NCI-H1694 (cell line): ENCODE results near the gene TMEM150C.

ENCODE experiments used
- DNase-seq: peaks from one replicate; lab custom pipeline; 2025; lab: John Stamatoyannopoulos, UW

Gene TMEM150C

DNA sequence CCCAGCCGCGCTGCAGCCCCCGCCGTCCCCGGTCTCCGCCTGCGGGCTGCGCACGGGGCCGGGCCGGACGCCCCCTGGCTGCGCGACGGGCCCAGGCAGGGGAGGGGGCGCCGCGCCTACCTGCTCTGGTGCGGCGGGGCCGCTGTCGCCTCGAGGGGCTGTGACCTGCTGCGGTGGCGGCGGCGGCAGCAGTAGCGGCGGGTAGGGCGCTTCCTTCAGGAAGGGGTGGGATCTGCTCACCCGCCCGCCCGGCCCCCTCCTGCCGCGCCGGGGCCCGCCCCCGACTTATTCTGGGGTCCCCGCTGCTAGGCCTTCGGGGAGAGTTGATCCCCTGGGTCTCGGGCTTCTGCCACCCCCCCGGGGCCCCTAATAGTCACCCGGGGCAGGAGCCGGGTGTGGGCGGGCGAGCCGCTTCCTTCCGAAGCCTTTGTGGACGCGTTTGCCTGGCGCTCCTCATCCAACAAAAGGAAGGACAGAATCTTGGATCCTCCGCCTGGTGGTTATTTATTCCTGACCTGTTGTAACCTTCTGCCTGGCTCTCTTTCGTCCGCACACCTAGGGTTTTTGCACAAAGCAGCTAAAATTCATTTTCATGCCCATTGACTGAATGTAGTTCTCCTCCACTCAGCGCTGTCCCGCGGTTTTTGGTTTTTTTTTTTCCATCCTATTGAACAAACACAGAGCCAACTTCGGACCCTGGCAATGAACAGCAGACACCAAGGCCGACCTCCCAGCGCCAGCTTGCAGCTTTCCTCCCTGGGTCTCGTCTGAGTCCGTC lies at the start of gene TMEM150C:
TMEM150C (minus strand) TSS at position 203 of the 778 bp plus-strand sequence. CDS start 57,331 bp downstream, outside the sequence.
- DNase-seq: no peak

- DNase-seq: no peak
Observed at GRCh38 chr4:82611527-82611926, 49.7 kb upstream of the TMEM150C start.

DNA sequence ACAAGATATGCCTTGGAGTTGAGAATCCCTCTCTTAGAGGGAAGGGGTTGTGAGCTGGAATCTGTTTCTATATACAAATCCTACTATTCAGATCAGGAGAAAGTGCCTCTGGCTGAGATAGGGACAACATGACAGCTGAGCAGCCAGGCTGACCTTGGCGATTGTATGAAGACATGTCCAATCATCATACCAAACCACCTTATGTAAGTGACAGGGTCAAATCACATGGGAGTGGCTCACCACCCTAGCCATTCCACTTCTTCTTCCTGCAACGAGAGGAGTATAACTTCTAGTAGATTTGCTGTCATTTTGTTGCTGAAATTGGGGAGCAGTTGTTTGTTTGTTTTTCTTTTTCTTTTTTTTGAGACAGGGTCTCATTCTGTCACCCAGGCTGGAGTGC lies 48.3 kb upstream of the TMEM150C start:
- DNase-seq: no peak

DNA sequence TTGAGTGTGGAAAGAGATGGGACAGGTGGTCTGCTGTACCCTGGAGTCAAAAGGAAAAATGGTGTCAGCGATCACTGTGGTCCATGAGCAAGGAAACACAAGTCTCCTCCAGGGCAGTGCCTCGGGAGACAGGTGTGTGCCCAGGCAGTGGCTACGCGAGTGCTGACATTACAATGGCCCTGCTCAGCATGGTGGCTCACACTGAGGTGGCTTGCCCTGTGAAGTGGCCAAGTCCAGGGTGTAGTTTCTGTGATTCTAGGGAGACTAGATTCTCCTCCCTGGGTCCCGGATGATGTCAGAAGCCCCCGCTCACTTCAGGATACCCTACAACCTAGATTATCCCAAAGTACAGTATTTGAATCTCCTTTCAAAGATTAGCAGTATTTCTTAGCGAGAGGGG lies 44.8 kb upstream of the TMEM150C start:
- no peak for DNase-seq

DNA sequence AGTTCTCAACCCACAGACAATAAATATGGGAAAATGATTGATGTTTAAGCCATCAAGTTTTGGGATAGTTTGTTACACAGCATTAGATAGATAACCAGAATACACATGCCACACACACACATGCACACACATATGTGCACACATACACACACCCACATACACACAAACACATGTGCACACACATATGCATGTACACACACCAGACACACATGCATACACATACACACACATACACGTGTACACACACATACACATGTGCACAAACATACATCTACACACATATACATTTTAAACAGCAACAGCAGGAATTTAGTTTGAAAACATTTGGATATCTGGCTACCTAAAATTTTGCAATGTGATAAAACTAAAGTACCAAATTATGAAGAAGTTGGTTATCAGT lies 42.7 kb upstream of the TMEM150C start:
- DNase-seq: no peak

GRCh38 chr4:82601242-82602015 lies 39.6 kb upstream of the TMEM150C start:
- DNase-seq: no peak

DNA sequence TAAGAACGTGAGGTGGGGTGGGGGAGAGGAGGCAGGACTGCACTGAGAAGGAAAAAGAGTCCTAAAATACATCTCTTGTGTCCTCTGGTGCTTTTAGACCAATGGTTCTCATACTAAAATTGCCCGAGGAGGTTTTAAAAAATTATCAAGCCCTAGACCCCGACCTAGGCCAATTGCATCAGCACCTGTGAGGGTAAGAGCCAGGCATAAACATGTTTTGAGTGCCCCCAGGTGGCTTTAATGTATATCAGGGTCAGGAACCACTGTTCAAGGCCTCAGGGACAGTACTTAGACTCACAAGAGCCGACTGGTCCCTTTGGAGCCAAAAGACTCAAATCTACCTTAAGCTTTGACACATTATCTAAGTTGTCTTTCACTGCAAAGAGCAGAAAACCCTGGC lies 37.5 kb upstream of the TMEM150C start:
- DNase-seq: no peak

DNA sequence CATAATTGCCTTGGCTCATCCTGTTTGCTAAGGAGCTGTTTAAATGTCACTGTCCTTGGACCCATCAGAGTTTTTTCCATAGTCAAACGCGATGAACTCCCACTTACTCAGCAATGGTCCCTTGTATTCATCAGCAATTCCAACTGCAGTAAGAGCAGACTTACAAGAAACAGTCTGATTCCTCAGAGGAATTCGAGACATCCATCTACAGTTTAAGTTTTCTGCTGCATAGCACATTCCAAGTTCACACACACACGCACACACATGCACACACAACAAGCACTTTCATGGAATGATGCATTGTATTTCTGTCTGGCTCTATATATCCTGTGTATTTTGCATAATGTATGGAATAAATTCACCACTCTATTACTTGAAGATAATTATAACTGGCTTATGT lies 32.7 kb upstream of the TMEM150C start:
- DNase-seq: no peak

GRCh38 chr4:82593411-82593810 lies 31.6 kb upstream of the TMEM150C start:
- no peak for DNase-seq

- no peak for DNase-seq
Observed at GRCh38 chr4:82592639-82593038, 30.9 kb upstream of the TMEM150C start.

- DNase-seq: no peak
Observed at GRCh38 chr4:82591592-82591991, 29.8 kb upstream of the TMEM150C start.

DNA sequence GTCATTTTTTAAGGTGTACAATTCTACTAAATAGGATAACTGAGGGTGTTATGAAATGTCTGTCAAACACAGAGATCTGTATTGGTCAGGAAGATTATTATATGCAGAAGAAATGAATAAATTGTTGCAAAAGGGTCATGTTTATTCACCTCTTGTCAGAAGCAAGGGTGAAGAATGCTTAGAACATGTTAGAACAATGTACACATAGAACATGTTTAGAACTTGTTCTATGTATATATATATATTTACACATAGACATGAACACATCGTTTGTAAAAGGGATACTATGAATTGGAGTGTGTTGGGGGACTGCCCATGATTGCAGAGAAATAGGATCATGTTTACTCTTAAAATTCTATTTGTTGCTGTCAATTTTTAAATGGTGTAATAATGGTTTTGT lies 28.0 kb upstream of the TMEM150C start:
- no peak for DNase-seq

GRCh38 chr4:82588771-82589270 lies 27.0 kb upstream of the TMEM150C start:
- DNase-seq: no peak

- no peak for DNase-seq
Observed at GRCh38 chr4:82587826-82588540, 26.2 kb upstream of the TMEM150C start.

DNA sequence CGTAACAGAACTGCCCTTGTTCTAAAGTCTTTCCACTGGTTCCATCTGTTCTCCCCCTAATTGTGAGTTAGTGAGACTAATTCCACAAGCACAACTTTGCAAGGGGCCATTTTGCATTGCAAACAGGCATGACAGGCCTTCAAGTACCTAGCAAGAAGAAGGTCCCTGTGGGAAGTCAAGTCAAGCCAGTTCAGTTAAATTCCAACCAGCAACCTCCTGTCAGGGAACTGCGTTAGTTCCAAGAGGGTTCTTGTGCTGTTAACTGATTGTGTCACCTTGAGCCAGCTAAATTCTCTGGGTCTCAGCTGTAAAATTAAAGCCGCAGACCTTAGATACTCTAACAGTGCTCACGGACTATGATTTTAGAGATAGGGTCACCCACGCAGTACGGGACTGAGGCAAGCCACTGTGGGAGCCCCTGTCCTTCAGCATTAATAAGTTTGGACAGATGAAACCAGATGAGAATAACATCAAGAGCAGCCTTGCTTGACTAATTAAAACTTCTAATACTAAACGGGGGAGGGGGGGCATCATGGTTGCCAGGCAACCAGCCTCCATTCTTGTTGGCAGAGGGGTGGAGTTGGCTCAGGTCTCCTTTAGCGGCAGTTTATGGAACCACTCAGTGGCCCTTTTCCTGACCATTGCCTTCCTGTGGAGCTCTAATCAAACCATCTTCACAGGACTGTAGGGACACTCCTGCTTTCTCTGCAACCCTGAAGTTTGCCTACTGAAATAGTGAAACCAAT lies 24.1 kb upstream of the TMEM150C start:
- DNase-seq: no peak

DNA sequence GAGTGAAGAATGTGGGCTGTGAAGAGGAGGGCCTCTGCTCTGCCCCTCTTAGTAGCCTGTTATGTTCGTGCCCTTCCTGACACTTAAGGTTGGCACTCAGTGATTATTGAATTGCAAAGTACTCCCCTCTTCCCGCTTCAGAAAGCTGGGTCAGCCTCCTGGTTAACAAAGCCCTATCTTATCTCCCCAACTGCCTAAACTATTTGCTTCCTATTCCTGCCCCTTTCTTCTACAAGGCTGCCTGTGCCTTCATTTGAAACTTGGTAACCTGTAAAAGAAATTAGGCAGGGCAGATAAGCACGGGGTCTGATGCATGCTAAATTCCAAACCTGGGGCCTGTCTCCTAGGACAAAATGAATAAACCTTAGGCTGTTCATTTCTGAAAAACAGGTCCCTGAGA lies 23.1 kb upstream of the TMEM150C start:
- DNase-seq: no peak

- no peak for DNase-seq
Observed at GRCh38 chr4:82583897-82584587, 22.3 kb upstream of the TMEM150C start.

DNA sequence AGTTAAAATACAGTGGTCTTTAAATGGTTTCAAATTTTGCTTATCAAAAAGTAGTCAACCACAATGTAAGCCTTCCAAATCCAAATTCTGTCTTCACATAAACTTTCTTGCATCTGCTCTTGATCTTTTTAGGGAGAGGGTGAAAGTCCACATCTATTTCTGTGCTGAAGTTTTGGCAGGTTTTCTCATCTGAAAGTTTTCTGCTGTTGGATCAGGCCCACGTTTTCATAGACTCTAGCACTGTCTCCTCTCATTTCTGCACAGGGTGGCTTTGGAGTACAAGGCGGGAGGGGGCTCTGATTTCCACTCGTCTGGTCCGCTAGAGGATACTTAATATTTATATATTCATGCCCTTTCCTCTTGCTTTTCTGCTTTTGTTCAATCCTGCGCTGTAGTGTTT lies 18.1 kb upstream of the TMEM150C start:
- no peak for DNase-seq

- DNase-seq: no peak
Observed at GRCh38 chr4:82578935-82579334, 17.1 kb upstream of the TMEM150C start.

GRCh38 chr4:82577451-82577850 lies 15.7 kb upstream of the TMEM150C start:
- DNase-seq: no peak

GRCh38 chr4:82569727-82570126 lies 7.9 kb upstream of the TMEM150C start:
- no peak for DNase-seq
